NCI-H774 (cell line): ENCODE measurements around the gene MFSD6.
A peak's percentile ranks its signal among the peaks of the same experiment; 100 is the strongest.
"Not testable (repeated sequence)": the region's sequence is repeated elsewhere in the genome, so short reads cannot be mapped to it uniquely, and the experiment has no call there.

ENCODE experiments used
- DNase-seq: peaks from one replicate; lab custom pipeline; 2025; lab: John Stamatoyannopoulos, UW

Gene MFSD6

DNA sequence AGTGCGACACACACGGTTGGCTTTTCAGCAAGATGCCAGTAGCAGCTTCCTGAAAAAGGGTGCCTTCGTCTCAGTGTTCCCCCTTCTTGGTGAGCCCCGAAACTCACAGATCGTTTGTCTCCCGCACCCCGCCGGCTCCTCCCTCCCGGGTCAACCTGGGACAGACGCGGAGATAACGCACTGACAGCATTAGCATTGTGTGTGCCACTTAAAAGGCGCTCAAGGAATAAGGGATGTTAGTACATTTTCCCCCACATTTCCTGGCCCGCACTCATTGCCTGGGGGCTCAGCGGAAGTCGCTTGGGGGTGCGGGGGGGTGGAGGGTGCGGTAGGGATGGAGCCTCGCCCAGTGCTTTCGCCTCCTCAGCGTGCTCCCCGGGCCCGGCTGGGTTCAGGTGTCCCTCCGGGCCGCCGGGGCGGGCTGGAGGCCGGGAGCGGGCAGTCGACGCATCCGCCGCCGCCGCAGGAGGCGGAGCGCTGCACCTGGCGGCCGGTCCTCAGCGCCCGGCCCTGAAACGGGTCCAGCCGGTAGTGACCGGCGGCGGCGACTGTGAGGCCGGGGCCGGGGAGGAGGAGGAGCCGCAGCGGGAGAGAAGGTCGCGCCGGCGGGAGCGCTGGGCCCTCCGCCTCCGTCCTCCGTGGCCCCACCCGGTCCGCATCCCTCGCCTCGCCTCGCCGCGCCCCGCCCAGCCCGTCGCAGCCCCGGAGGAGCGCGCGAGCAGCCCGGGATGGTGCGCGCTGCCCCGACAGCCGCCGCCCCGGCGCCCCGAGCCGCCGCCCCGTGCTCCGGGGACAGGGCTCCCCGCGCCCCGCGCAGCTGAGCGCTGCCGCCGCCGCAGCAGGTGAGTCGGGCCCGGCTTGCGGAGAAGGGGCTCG lies at the start of gene MFSD6:
TSS of gene MFSD6 (plus strand) at position 694 of the 876 bp plus-strand sequence. CDS start 27,675 bp downstream, outside the sequence.
- peak; percentile 51 for DNase-seq

DNA sequence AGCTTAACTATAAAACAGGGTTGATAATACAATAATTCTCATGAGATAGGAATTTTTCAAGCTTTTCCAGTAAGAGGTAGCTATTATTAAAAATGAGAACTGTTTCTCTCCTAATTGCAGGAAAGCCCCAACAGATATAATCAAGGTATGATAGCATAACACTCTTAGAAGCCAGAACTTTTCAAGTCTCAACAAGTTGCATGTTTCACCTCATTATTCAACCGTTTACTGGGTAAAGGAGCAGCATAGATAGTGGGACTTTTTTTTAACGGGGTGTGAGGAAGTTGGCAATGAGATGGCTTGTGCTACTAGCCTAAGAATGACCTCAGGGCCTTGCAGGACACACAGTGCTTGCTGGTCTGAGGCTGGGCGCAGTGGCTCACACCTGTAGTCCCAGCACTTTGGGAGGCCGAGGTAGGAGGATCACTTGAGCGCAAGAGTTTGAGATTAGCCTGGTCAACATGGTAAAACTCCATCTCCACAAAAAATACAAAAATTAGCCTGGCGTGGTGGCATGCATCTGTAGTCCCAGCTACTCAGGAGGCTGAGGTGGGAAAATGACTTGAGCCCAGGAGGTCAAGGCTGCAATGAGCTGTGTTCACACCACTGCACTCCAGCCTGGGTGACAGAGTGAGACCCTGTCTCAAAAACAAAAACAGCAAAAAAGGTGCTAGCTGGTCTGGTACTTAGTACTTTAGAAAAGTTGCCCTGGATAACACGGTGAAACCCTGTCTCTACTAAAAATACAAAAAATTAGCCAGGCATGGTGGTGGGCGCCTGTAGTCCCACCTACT lies 49.3 kb upstream of the MFSD6 start:
- not testable (repeated sequence) for DNase-seq

DNA sequence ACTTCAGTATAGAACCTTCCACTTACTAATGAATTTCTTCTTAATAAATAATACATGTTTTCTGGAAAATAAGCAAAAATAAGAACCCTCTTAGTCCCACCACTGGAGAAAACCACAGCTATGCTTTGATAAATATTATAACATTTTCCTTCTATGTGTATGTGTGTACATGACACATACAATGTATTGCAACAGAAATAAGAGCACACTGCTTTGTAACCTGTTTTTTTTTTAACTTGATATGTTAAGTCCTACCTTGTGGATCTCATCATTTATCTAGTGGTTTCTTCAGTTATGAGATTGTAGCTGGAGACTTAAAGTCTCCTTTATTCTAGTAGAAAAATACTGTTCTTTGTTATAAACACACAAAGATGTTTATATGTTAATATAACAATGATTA lies 47.6 kb upstream of the MFSD6 start:
- DNase-seq: no peak

DNA sequence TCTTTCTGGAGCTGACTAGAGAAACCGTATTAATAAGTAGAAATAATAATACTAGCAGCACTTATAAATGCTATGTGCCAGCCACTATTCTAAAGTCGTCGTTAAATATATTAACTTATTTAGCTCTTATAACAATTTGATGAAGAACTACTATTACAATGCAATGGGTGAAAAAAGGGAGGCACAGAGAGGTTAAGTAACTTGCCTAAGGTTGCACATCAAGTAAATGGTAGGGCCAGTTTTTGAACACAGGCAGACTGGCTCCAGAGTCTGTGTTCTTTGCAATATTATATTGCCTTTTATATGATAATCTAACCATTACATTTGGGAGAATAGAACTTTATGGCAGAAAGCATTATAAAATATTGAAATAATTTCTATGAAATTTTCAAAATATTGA lies 47.2 kb upstream of the MFSD6 start:
- DNase-seq: no peak

DNA sequence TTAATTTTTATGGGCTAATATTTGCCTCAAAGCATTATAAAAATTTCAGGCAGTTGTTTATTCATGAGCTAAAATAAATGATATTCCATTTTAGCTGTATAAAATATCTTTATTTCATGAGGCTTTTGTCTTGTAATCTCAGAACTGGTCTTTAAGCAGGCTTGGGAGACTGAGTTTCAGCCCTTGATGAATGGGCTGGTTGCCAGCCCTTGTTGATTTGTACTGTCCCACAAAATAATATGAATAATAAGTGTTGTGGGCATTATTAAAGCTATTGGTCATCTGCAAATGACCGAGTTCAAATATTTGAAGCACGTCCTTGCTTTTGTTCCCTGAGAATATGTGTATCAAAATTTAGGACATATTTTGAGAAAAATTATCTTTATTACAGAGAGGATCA lies 46.6 kb upstream of the MFSD6 start:
- DNase-seq: no peak

DNA sequence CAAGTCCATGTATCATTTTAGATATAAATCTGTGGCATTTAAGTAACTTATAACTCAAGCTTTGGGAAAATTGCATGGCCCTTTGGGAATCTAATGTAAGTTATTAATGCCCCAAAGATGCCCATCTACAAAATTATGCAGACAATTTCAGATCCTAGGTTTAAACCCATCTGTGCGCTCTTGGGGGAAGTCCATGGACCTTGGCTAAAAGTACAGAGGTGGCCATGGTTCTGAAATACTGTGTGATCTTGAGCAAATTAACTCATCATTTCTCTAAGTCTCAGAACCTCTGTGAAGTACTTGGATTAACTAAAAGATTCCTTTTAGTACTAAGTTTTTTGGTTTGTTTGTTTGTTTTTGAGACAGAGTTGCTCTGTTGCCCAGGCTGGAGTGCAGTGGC lies 45.3 kb upstream of the MFSD6 start:
- no peak for DNase-seq

DNA sequence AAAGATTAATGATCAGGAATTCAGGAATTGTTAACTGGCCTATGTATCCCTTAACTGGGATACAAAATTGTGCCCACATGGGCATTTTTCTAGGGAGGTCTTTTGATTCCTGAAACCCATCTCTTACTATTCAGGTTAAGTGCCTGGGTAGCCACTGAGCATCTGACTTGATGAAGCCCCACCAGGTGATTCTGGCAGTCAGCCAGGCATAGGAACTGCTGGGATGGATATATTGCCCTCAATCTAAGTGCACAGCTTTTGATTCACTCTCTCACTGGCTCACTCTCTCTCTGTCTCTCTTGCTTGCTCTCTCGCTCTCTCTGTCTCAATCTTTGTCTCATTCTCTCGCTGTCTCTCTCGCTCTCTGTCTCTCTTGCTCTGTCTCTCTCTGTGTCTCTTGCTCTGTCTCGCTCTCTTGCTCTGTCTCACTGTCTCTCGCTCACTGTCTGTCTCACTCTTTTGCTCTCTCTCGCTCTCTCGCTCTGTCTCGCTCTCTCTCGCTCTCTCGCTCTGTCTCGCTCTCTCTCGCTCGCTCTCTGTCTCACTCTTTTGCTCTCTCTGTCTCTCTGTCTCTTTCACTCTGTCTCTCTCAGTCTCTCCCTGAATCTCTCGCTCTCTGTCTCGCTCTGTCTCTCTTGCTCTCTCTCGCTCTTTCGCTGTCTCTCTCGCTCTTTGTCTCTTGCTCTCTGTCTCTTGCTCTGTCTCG lies 42.5 kb upstream of the MFSD6 start:
- no peak for DNase-seq

DNA sequence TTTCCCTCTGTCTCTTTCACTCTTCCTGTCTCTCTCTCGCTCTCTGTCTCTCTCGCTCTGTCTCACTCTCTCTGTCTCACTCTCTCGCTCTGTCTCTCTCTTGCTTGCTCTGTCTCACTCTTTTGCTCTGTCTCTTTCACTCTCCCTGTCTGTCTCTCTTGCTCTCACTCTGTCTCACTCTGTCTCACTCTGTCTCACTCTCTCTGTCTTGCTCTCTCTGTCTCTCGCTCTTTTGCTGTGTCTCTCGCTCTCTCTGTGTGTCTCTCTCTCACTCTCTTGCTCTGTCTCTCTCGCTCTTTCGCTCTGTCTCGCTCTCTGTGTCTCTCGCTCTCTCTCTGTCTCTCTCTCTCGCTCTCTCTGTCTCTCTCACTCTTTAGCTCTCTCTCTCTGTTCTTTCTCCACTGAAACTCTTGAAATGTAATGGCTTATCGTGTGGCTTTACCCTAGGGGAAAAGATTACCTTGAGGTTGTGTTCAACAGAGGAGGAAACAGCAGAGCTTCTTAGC lies 41.9 kb upstream of the MFSD6 start:
- no peak for DNase-seq

DNA sequence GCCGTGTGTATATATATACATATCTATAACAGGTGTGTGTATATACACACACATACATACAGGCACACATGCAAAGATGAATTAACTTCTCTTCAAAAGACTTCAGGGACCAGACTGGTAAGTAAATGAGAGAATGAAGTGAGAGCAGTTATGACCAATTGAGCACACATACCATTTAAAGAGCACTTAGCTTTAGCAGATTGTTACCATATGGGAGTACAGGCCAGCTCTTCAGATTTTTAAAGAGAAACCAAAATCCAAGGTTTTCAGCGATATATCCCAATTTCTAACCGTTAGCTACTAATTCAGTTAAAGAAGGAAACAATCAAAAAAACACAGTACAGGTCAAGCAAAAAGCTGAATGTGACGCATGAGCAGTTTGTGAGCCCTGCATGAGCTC lies 41.1 kb upstream of the MFSD6 start:
- no peak for DNase-seq

DNA sequence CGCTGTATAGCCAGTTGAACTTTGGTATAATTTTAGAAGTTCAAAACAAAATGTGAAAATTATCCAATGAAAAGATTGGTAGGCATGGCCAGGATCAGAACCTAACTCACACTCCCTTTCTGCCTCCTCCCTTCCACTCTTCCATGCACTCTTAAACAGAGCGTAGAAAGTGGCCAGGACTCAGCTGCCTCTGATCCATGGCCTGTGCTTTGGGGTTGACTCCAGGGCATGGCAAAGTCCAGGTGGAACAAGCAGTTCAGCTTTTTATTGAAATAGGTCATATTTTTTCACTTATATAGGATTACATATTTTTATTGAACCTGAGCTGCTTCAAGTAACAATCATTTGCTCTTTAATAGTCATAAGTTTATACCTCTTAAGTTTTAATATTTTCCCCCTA lies 38.5 kb upstream of the MFSD6 start:
- no peak for DNase-seq

DNA sequence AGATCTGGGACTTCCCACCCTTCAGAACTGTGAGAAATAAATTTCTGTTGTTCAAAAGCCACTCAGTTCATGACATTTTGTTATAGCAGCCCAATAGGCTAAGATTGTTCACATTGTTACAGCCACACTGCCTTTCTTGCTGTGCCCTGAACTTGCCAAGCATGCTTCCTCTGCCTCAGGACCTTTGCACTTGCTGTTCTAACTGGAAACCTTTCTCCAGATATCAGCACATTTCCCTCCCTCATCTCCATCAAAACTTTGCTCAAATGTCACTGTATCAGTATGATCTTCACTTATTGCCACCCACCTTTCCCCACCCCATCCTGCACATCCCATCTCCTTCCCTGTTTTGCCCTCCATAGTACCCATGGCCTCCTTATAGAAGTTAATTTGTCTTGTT lies 32.1 kb upstream of the MFSD6 start:
- no peak for DNase-seq

DNA sequence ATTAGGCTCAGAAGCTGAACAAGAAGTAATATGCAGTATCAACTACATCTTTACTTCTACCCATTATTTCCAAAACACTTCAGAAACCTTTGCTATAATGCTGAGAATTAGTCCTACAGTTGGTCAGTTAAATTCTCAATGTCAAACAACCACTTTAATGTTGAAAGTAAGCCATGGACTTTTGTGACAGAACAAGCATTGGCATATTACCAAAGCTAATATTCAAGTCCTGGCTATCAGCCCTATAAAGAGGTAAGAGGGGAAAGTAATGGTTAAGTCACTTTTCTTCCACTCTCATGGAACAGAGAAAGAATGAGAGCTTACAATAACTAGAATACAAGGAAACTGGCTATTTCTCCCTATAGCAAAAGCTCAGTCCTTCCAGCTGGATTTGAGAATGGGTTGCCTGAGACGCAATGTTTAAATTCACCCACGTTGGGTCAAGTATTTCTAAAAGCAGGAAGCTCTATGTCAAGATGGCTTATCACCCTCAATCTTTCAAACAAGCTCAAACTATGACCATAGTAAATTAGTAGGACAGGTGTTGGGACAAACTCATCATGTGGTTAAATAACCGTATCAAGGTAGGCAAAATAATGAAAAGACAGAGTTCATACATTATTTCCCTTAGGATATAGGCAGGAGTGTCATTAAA lies 31.4 kb upstream of the MFSD6 start:
- no peak for DNase-seq

DNA sequence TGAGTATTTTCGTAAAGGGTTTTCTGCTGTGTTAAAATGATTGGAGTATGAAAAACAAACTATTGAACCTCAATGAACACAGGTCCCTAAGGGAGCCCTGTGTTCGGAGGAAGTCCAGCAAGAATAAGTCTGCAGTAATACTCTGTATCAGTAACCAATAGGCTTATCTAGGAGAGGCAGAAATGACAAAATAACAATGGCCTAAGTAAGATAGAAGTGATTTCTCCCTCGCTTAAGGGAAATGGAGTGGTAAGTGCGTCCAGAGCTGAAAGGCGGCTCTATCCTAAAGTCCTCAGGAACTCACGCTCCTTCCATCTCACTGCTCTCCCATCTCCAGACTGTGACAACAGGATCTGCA lies 29.3 kb upstream of the MFSD6 start:
- no peak for DNase-seq

DNA sequence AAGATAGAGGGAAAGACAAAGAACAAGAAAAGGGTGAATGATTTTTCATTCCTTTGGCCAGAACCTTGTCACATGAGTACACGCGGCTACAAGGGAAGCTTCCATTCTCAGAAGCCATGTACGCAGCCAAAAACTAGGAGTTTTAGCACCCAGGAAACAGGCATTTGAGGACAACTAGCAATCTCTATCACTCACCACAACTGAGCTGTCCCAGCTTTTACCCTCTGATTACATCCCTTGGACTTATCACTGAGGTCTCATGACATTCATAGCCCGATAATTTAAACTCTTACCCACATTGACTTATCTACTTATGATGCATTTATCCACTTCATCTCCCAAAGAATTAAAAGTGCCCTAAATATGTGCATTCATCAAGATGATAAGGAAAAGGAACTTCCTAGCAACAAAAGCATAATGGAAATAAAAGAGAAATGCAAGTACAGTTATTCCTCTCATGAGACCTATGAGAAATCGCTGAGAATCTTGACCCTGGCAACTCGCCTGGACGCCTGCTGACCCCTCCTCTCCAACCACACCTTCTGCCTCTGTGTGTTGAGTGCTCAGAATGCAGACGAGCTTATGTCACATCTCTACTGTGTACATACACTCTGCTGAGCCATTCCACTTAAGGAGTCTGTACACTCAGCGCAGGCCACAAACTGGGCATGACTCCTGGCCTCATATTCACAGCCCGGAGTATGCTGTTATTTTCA lies 28.7 kb upstream of the MFSD6 start:
- peak; percentile 48 for DNase-seq

DNA sequence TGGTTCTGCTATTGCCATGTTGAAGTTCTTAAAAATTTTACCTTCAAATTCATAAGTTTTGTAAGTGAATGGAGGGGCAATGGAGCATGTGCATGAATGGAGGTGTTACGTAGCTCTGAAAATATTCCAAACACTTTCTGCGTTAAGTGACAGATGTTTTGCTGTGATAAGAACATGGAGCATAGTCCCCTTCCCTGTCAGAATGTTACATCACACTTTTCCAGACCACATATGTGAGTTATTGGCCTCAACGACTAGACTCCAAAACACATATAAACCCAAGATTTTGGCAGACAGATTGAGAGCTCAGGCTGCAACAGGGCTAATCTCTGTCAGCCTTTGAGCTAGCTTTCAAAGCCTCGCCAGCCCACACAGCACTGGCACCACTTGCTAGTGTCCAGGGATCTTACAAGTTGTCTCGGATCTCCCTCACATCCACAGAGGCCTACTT lies 27.2 kb upstream of the MFSD6 start:
- DNase-seq: no peak

DNA sequence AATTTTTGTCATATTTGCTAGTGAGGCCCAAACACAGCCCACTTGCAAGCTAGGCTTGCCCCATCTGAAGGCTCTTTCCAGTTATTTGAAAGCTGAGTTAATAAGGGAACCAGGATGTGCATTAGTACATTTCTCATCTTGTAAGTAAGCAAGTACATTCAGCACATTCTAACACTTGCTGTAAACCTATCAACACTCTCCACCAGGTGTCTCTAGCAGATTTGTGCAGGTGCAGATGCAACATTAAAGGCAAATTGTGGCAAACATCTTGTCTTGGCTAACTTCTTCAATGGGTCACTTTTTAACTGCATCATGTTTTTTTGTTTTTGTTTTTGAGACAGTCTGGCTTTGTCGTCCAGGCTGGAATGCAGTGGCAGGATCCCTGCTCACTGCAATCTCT lies 25.3 kb upstream of the MFSD6 start:
- peak; percentile 6 for DNase-seq

DNA sequence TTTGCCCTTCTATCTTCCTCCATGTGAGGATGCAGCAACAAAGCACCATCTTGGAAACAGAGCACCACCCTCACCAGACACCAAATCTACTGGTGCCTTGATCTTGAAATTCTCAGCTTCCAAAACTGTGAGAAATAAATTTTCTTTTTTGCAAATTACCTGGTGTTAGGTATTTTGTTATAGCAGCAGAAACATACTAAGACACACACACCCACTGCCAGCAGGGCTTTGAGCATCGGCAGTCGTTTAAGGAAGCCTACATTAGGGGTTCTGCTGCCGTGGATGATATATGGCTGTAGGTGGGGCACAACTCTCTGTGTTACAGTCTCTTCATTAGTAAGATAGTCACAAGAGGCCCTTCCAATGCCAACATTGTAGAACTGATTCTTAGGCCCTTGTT lies 20.7 kb upstream of the MFSD6 start:
- DNase-seq: no peak

DNA sequence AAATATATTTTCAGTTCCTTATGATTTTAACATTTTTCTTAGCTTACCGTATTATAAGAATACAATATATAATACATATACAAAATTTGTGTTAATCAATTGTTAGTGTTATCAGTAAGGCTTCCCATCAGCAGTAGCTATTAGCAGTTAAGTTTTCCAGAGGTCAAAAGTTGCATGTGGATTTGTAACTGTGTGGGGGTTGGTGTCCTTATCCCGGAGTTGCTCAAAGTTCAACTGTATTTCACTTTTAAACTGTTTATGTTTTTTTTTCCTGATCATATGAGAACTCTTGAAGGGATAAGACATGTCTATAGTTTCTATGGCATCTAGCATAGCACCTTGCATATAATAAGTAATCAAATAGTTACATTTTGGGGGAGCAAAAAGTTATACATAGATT lies 11.9 kb upstream of the MFSD6 start:
- no peak for DNase-seq

DNA sequence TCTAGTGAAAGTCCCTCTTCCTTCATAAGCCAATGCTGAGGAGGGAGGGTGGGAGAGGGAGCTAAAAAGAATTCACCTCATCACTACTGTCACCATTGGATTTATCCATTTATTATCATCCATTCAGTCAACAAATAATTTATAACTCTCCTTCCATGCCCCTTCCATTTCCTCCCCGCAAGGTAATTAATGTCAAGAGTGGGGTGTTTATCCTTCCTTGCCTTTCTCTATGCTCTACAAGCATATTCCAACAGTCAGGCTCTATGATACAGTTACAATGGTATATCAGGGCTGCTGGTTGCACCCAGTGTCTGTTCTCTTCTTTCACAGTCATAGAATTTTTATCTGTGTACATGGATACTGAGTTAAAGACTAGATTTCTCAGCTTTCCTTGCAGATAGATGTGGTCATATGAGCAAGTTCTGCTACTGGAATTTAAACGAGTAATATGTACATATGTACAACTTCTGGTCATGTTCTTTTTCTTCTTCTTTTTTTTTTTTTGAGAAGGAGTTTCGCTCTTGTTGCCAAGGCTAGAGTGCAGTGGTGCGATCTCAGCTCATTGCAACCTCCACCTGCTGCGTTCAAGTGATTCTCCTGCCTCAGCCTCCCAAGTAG lies 5.1 kb upstream of the MFSD6 start:
- no peak for DNase-seq

DNA sequence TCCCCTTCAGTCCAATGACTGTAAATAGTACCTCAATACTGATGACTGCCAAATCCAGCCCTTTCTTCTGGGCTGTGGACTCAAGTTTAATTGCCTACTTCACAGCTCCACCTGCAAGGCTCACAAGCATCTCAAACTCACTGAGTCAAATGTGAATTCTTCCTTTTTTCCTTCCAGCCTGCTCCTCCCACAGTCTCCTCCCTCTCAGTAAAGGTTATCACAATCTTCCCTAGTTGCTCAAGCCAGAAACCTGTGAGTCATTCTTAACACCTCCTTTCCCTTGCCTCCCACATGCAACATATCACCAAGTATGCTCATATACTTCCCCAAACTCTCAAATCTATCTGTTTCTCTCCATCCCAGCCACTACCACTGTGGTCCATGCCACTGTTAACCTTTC lies 3.7 kb upstream of the MFSD6 start:
- no peak for DNase-seq

DNA sequence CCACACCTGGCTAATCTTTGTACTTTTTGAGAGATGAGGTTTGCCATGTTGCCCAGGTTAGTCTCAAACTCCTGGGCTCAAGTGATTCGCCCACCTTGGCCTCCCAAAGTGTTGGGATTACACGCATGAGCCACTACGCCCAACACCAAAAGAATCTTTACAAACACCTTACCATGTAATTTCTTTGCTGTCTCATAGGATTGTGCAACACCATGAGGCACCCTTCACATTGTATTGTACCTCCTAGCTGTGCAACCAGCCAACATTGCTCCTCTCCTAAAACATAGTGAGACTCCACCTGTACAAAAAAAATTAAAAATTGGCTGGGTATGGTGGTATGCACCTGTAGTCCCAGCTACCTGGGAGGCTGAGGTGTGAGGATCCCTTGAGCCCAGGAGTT lies 3.1 kb upstream of the MFSD6 start:
- DNase-seq: no peak
